Panc1 (cell line): ENCODE results near the gene SPRYD3. TPM values are rescaled to one million over a fixed set of nuclear protein-coding genes. Genes with fewer than 3 reads are reported as not detected.
A peak's percentile ranks its signal among the peaks of the same experiment; 100 is the strongest.

ENCODE experiments used
- ATAC-seq: fragments of 200-7000 bp; cut with Tn5 transposase; 2 replicates; pipeline ENCODE4 v1.9.1; 2020; ENCODE audit warnings: mild to moderate bottlenecking, moderate library complexity
- BruUV-seq: library from RNA; stranded (reverse); fragments of 400-500 nt; replicated peaks from 2 replicates; lab custom pipeline; 2021; lab: Mats Ljungman, UMichigan
- CTCF ChIA-PET: fragments of 300-600 bp; sonication (Branson Sonifier 250); formaldehyde crosslinking; loops from one replicate; lab custom pipeline; 2022; ENCODE audit warnings: antibody characterized with exemption; lab: Charles Lee
- POLR2A ChIA-PET: fragments of 300-600 bp; sonication (Branson Sonifier 250); formaldehyde crosslinking; loops from one replicate; lab custom pipeline; 2022; ENCODE audit warnings: antibody characterized with exemption; lab: Charles Lee
- DNase-seq: peaks from one replicate; pipeline ENCODE4 v3.0.0-alpha.2; 2010; ENCODE audit warnings: low read depth, low spot score
- H3K27ac ChIP-seq: 2 replicates; pipeline ENCODE4 v1.5.1; 2011; ENCODE audit warnings: mild to moderate bottlenecking, low read length, inconsistent platforms
- H3K27me3 ChIP-seq: fragments of 200-500 bp; sonication (Bioruptor generic); 2 replicates; pipeline ENCODE4 v1.6.0; 2014; ENCODE audit warnings: low read length, inconsistent platforms; ENCODE audit not compliant: control insufficient read depth, insufficient read depth
- H3K36me3 ChIP-seq: fragments of 200-500 bp; sonication (Bioruptor generic); 2 replicates; pipeline ENCODE4 v1.5.1; 2014; ENCODE audit warnings: inconsistent platforms, mild to moderate bottlenecking, low read length, moderate library complexity; ENCODE audit not compliant: control insufficient read depth, insufficient read depth
- H3K4me1 ChIP-seq: 2 replicates; pipeline ENCODE4 v1.5.1; 2011; ENCODE audit warnings: inconsistent platforms, mild to moderate bottlenecking, low read length, moderate library complexity; ENCODE audit not compliant: control insufficient read depth, insufficient read depth
- H3K4me3 ChIP-seq, 2 experiments: 2 replicates each; pipeline ENCODE4 v1.5.1; 2011 to 2012; ENCODE audit warnings: low read depth in 2 of 2, low read length in 2 of 2, mild to moderate bottlenecking in 2 of 2, inconsistent platforms in 1 of 2, moderate library complexity in 1 of 2
- H3K9me3 ChIP-seq: fragments of 200-500 bp; sonication (Bioruptor generic); 2 replicates; pipeline ENCODE4 v1.5.1; 2014; ENCODE audit warnings: low read depth, mild to moderate bottlenecking, inconsistent platforms, low read length, moderate library complexity; ENCODE audit not compliant: control insufficient read depth, insufficient read depth
- POLR2AphosphoS5 ChIP-seq: IDR thresholded peaks from 2 replicates; pipeline ENCODE4 v1.6.1; 2012; ENCODE audit warnings: mild to moderate bottlenecking, low read depth, low read length, moderate library complexity
- SIN3A ChIP-seq: IDR thresholded peaks from 2 replicates; pipeline ENCODE4 v1.6.1; 2012; ENCODE audit warnings: low read depth, mild to moderate bottlenecking, low read length, moderate library complexity, borderline replicate concordance; ENCODE audit not compliant: insufficient read depth
- TCF7L2 ChIP-seq: IDR thresholded peaks from 2 replicates; pipeline ENCODE4 v1.6.1; 2011; ENCODE audit warnings: mild to moderate bottlenecking, low read depth, low read length, inconsistent platforms
- in situ Hi-C: cut with HindIII; loops from 2 replicates; pipeline ENCODE4 v1.10.0; 2016; ENCODE audit warnings: low sequenced_read_pairs, low pct_unique_long_range_greater_than_20kb
- intact Hi-C: fragments of 100-400 bp; cut with micrococcal nuclease; formaldehyde crosslinking; loops from one replicate; pipeline ENCODE4 v1.10.0; 2022; ENCODE audit not compliant: unreplicated experiment
- total RNA-seq: library from RNA; stranded (reverse); gene quantifications from one replicate; pipeline ENCODE4 v1.2.1, GENCODE V29; 2021; ENCODE audit not compliant: unreplicated experiment
- TF ChIP-seq, protein P1 (sequence below), 2 experiments: IDR thresholded peaks; 2 replicates each; pipeline ENCODE4 v1.6.1; 2011 to 2012; ENCODE audit warnings: low read depth in 2 of 2, control low read depth in 1 of 2, low read length in 1 of 2, mild to moderate bottlenecking in 1 of 2, moderate library complexity in 1 of 2; ENCODE audit not compliant: insufficient read depth in 1 of 2
- TF ChIP-seq, protein P2 (sequence below): fragments of 450-650 bp; IDR thresholded peaks from 2 replicates; pipeline ENCODE4 v1.5.1; 2017; ENCODE audit warnings: mild to moderate bottlenecking

SPRYD3 gene
- total RNA-seq, 1 experiment from 2014 or later = 25.0 TPM

DNA sequence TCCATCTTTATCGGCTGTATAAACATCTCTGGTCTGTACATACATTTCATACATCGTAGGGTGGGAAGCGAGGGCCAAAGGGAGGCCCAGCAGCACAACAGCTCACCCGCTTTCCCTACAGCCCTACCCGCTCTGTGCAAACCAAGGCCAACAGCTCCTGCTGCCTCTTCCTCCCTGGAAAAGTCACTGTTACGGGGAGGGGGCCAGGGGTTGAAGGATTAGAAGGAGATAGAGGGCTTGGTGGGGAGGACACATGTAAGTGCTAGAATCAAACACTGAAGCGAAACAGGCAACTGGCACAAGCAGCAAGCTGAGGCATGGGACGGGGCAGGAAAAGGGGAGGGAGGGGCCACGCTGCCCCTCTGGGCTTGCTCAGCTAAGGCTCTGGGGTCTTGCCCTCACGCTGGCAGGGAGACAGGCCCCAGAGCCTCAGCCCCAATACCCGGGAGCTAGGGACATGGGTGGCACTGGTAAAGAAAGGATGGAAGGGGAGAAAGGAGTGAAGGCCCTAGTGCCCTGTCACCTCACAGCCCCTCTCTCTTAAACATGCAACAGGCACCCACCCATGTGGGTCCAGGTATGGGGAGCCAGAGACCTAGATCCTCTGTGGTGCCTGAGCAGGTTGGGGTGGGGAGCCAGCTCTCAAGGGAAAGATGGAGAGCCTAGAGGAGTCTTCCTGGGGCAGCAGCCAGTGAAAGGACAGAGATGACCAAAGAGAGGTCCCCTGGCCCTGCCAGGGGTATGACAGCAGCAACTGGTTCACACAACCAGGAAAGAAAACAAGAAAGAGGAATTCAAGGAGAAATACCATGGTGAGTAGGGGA lies 14.4 kb downstream of the SPRYD3 start:
- DNase-seq (no peak), ATAC-seq (no peak)
- Histone ChIP-seq H3K4me1 (peaks cover 13% of the 10 kb centered on the region), H3K4me3 (no peak overlapping the region), H3K27me3 (no peaks in the 10 kb centered on the region), H3K27ac (no peak overlapping the region), H3K9me3 (no peaks in the 10 kb centered on the region), H3K36me3 (no peaks in the 10 kb centered on the region; the same call in 1 of the 2 replicates)
- TF ChIP-seq SIN3A (no peak), TCF7L2 (no peak), POLR2AphosphoS5 (no peak)
- TF ChIP-seq, protein P1, sequence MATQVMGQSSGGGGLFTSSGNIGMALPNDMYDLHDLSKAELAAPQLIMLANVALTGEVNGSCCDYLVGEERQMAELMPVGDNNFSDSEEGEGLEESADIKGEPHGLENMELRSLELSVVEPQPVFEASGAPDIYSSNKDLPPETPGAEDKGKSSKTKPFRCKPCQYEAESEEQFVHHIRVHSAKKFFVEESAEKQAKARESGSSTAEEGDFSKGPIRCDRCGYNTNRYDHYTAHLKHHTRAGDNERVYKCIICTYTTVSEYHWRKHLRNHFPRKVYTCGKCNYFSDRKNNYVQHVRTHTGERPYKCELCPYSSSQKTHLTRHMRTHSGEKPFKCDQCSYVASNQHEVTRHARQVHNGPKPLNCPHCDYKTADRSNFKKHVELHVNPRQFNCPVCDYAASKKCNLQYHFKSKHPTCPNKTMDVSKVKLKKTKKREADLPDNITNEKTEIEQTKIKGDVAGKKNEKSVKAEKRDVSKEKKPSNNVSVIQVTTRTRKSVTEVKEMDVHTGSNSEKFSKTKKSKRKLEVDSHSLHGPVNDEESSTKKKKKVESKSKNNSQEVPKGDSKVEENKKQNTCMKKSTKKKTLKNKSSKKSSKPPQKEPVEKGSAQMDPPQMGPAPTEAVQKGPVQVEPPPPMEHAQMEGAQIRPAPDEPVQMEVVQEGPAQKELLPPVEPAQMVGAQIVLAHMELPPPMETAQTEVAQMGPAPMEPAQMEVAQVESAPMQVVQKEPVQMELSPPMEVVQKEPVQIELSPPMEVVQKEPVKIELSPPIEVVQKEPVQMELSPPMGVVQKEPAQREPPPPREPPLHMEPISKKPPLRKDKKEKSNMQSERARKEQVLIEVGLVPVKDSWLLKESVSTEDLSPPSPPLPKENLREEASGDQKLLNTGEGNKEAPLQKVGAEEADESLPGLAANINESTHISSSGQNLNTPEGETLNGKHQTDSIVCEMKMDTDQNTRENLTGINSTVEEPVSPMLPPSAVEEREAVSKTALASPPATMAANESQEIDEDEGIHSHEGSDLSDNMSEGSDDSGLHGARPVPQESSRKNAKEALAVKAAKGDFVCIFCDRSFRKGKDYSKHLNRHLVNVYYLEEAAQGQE (IDR thresholded peaks at IDR 0.05; ENCODE audit: insufficient read depth in 1 of 2, low read depth in 2 of 2, low read length in 1 of 2) = no peak
- TF ChIP-seq, protein P2, sequence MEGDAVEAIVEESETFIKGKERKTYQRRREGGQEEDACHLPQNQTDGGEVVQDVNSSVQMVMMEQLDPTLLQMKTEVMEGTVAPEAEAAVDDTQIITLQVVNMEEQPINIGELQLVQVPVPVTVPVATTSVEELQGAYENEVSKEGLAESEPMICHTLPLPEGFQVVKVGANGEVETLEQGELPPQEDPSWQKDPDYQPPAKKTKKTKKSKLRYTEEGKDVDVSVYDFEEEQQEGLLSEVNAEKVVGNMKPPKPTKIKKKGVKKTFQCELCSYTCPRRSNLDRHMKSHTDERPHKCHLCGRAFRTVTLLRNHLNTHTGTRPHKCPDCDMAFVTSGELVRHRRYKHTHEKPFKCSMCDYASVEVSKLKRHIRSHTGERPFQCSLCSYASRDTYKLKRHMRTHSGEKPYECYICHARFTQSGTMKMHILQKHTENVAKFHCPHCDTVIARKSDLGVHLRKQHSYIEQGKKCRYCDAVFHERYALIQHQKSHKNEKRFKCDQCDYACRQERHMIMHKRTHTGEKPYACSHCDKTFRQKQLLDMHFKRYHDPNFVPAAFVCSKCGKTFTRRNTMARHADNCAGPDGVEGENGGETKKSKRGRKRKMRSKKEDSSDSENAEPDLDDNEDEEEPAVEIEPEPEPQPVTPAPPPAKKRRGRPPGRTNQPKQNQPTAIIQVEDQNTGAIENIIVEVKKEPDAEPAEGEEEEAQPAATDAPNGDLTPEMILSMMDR = no peak
- CTCF ChIA-PET = interaction anchor here (0.5 to 2.6 kb wide), 12 partner anchors 11 to 186 kb away, joined by 3 to 43 read pairs (median 6); partner anchors contain the start of genes SOAT2 and SPRYD3
- in situ Hi-C loops = no loop called here
- BruUV-seq = no TSS peak
- intact Hi-C loops = loop anchor here (1.0 to 10.0 kb wide), 2 partner anchors 34 to 90 kb away; no protein-coding TSS in a partner anchor
- POLR2A ChIA-PET = interaction anchor here (0.6 kb wide), 1 partner anchor 17 kb away, joined by 4 read pairs; no protein-coding TSS in a partner anchor

DNA sequence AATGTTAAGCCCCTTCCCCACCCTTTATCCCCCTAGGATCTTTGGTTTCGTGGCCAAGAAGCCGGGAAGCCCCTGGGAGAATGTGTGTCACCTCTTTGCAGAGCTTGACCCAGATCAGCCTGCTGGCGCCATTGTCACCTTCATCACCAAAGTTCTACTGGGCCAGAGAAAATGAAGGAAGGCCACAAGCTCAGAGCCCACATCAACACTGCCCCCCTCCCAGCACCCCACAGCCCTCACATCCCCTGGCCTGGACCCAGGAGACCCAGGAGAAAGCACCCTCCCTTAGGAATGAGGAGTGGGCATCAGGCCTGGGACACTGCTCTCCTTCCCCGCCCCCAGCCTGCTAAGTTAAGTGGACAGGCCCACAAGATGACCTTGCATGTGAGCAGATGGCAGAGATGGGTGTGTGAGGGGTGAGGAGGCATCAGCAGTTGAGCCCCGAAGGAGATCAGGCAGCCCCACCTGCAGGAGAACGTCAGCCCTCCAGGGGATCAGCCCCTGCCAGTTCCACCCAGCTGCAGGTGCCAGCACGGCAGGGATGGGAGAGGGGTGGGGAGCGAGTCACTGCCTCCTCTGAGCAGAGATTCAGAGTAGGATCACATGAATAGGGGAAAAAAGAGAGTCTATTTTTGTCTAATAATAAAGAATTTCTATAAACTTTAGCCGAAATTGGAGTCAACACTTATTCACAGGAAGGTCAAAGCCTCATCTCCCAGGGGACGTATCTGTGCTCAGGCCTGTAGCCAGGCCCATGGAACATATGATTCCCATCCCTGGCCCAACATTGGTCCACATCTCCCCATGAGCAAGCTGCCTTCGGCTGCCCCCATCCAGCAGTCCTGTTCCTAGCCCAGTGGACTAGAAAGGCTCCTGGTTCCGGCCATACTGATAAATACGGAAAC lies 15.2 kb downstream of the SPRYD3 start:
- no peaks in the 10 kb centered on the region for H3K9me3 ChIP-seq
- H3K27ac ChIP-seq = no peak overlapping the region
- H3K4me3 ChIP-seq = no peak overlapping the region
- no peaks in the 10 kb centered on the region for H3K27me3 ChIP-seq
- H3K4me1 ChIP-seq = peaks cover 13% of the 10 kb centered on the region
- no peak for DNase-seq
- CTCF ChIA-PET = no interaction called here
- intact Hi-C loops (loop anchor here (10.0 kb wide), 1 partner anchor 91 kb away; no protein-coding TSS in a partner anchor), in situ Hi-C loops (no loop called here)
- TSS peak; percentile 86 for BruUV-seq
- no peak for ATAC-seq
- H3K36me3 ChIP-seq = no peaks in the 10 kb centered on the region; the same call in 1 of the 2 replicates
- TF ChIP-seq, protein P1 (IDR thresholded peaks at IDR 0.05; ENCODE audit: insufficient read depth in 1 of 2, low read depth in 2 of 2, low read length in 1 of 2) = no peak
- TF ChIP-seq POLR2AphosphoS5 (no peak), SIN3A (no peak), TCF7L2 (no peak)
- TF ChIP-seq, protein P2 = no peak
- POLR2A ChIA-PET = no interaction called here
